H1 (cell line): ENCODE measurements around the gene FRMD4A. TPM values are rescaled to one million over a fixed set of nuclear protein-coding genes. Genes with fewer than 3 reads are reported as not detected.

Experiments used
- CTCF ChIA-PET: fragments of 300-600 bp; sonication (Branson Sonifier 250); formaldehyde crosslinking; loops from one replicate; lab custom pipeline; 2021; ENCODE audit not compliant: partially characterized antibody; lab: Charles Lee
- POLR2A ChIA-PET: fragments of 300-600 bp; sonication (Branson Sonifier 250); formaldehyde crosslinking; loops from one replicate; lab custom pipeline; 2021; ENCODE audit warnings: inconsistent platforms; ENCODE audit not compliant: partially characterized antibody; lab: Charles Lee
- DNase-seq, 2 experiments: peaks; one replicate each; pipeline versions ENCODE4 v3.0.0 to v3.0.0-alpha.2; 2010 to 2022; ENCODE audit warnings: low spot score in 2 of 2, low read depth in 1 of 2, mixed read lengths in 1 of 2
- FAIRE-seq: peaks from 2 replicates; lab custom pipeline; 2011; peaks lifted over from hg19 to GRCh38; lab: Jason Lieb, UNC
- H2AFZ ChIP-seq: 2 replicates; pipeline ENCODE4 v1.8.1; 2012; ENCODE audit warnings: low read length, inconsistent platforms
- H2AK5ac ChIP-seq: 2 replicates; pipeline ENCODE4 v1.6.1; 2013; ENCODE audit warnings: low read depth, low read length
- H2BK120ac ChIP-seq: replicated peaks from 2 replicates; pipeline ENCODE3; 2013; ENCODE audit warnings: low read depth, low read length, inconsistent platforms
- H2BK12ac ChIP-seq: 2 replicates; pipeline ENCODE4 v1.6.1; 2013; ENCODE audit warnings: low read depth, low read length
- H2BK15ac ChIP-seq: 2 replicates; pipeline ENCODE4 v1.6.1; 2013; ENCODE audit warnings: low read length
- H2BK20ac ChIP-seq: 2 replicates; pipeline ENCODE4 v1.6.1; 2013; ENCODE audit warnings: low read length
- H2BK5ac ChIP-seq: 2 replicates; pipeline ENCODE4 v1.6.1; 2013; ENCODE audit warnings: low read depth, low read length
- H3K14ac ChIP-seq: 2 replicates; pipeline ENCODE4 v1.6.1; 2013; ENCODE audit warnings: inconsistent platforms; ENCODE audit not compliant: insufficient read length
- H3K18ac ChIP-seq: 2 replicates; pipeline ENCODE4 v1.6.1; 2013; ENCODE audit warnings: low read length; ENCODE audit errors: extremely low read depth
- H3K23ac ChIP-seq: 2 replicates; pipeline ENCODE4 v1.6.1; 2013; ENCODE audit warnings: inconsistent platforms; ENCODE audit not compliant: insufficient read length
- H3K23me2 ChIP-seq: 2 replicates; pipeline ENCODE4 v1.6.1; 2013; ENCODE audit warnings: low read depth, low read length
- H3K27ac ChIP-seq: 2 replicates; pipeline ENCODE4 v1.6.1; 2011; ENCODE audit warnings: low read depth, low read length, inconsistent platforms
- H3K27me3 ChIP-seq, 4 experiments: replicated peaks in 1 of 4; 1 replicate in 1 of 4; 2 replicates in 3 of 4; pipeline versions ENCODE4 v1.6.1 to v1.8.1; 2011 to 2013; ENCODE audit warnings: low read length in 3 of 4, mild to moderate bottlenecking in 3 of 4, inconsistent platforms in 2 of 4, mixed read lengths in 2 of 4, moderate library complexity in 1 of 4; ENCODE audit not compliant: control insufficient read depth in 3 of 4, insufficient read depth in 3 of 4; ENCODE audit errors: extremely low read depth in 1 of 4
- H3K36me3 ChIP-seq, 4 experiments: 2 replicates each; pipeline versions ENCODE4 v1.6.1 to v1.8.1; 2011 to 2013; ENCODE audit warnings: mild to moderate bottlenecking in 4 of 4, low read length in 3 of 4, moderate library complexity in 2 of 4, control low read depth in 1 of 4, inconsistent platforms in 1 of 4; ENCODE audit not compliant: insufficient read depth in 4 of 4, control insufficient read depth in 2 of 4
- H3K4ac ChIP-seq: replicated peaks from 2 replicates; pipeline ENCODE3; 2013; ENCODE audit warnings: low read length, low read depth, mixed read lengths, inconsistent platforms; ENCODE audit not compliant: insufficient read length
- H3K4me1 ChIP-seq, 4 experiments: replicated peaks in 1 of 4; 1 replicate in 1 of 4; 2 replicates in 3 of 4; pipeline versions ENCODE4 v1.6.1 to v1.8.1; 2011 to 2013; ENCODE audit warnings: low read length in 3 of 4, inconsistent platforms in 2 of 4, mixed read lengths in 1 of 4; ENCODE audit not compliant: insufficient read depth in 4 of 4, control insufficient read depth in 3 of 4
- H3K4me2 ChIP-seq, 2 experiments: 2 replicates each; pipeline versions ENCODE4 v1.6.1 to v1.8.1; 2011 to 2013; ENCODE audit warnings: low read depth in 2 of 2, low read length in 2 of 2, control low read depth in 1 of 2, inconsistent platforms in 1 of 2, mild to moderate bottlenecking in 1 of 2; ENCODE audit not compliant: insufficient read depth in 1 of 2
- H3K4me3 ChIP-seq, 4 experiments: fragments of 200-600, 300-600 bp in 1 of 4; sonication (generic), shearing (Covaris generic), sonication (Bioruptor Twin) in 1 of 4; 2 replicates each; pipeline versions ENCODE4 v1.5.1 to v1.8.1; 2011 to 2016; ENCODE audit warnings: low read length in 4 of 4, low read depth in 3 of 4, control low read depth in 2 of 4, inconsistent platforms in 2 of 4, mild to moderate bottlenecking in 2 of 4, mixed read lengths in 1 of 4, moderate library complexity in 1 of 4; ENCODE audit not compliant: insufficient read depth in 2 of 4; ENCODE audit errors: extremely low read depth in 1 of 4
- H3K56ac ChIP-seq: replicated peaks from 2 replicates; pipeline ENCODE3; 2013; ENCODE audit warnings: low read depth, mild to moderate bottlenecking, mixed read lengths, low read length, inconsistent platforms; ENCODE audit not compliant: insufficient read length
- H3K79me1 ChIP-seq: 2 replicates; pipeline ENCODE4 v1.6.1; 2013; ENCODE audit warnings: low read depth, low read length, control low read depth
- H3K79me2 ChIP-seq, 2 experiments: 2 replicates each; pipeline versions ENCODE4 v1.6.1 to v1.8.1; 2012 to 2013; ENCODE audit warnings: low read length in 2 of 2, mild to moderate bottlenecking in 2 of 2, inconsistent platforms in 1 of 2; ENCODE audit not compliant: insufficient read depth in 2 of 2, control insufficient read depth in 1 of 2
- H3K9ac ChIP-seq, 4 experiments: replicated peaks in 1 of 4; 1 replicate in 1 of 4; 2 replicates in 3 of 4; pipeline versions ENCODE4 v1.6.1 to v1.8.1; 2011 to 2013; ENCODE audit warnings: low read depth in 3 of 4, low read length in 3 of 4, control low read depth in 2 of 4, mild to moderate bottlenecking in 2 of 4, moderate library complexity in 2 of 4, inconsistent platforms in 1 of 4; ENCODE audit errors: extremely low read depth in 1 of 4
- H3K9me3 ChIP-seq, 2 experiments: 2 replicates each; pipeline versions ENCODE4 v1.6.1 to v1.8.1; 2012 to 2013; ENCODE audit warnings: mild to moderate bottlenecking in 2 of 2, moderate library complexity in 2 of 2, control low read depth in 1 of 2, inconsistent platforms in 1 of 2, low read depth in 1 of 2, low read length in 1 of 2, mixed read lengths in 1 of 2; ENCODE audit not compliant: insufficient read depth in 2 of 2
- H4K20me1 ChIP-seq, 2 experiments: replicated peaks in 1 of 2; 2 replicates each; pipeline versions ENCODE3 to v1.8.1; 2011 to 2013; ENCODE audit warnings: inconsistent platforms in 2 of 2, low read length in 2 of 2, mild to moderate bottlenecking in 1 of 2; ENCODE audit not compliant: insufficient read depth in 2 of 2, control insufficient read depth in 1 of 2
- H4K5ac ChIP-seq: 2 replicates; pipeline ENCODE4 v1.6.1; 2013; ENCODE audit warnings: low read length, low read depth, mixed read lengths, inconsistent platforms; ENCODE audit not compliant: insufficient read length
- H4K8ac ChIP-seq: 2 replicates; pipeline ENCODE4 v1.8.0; 2013; ENCODE audit warnings: mild to moderate bottlenecking, moderate library complexity, low read length, inconsistent platforms; ENCODE audit not compliant: insufficient read depth; ENCODE audit errors: extremely low read depth
- H4K91ac ChIP-seq: replicated peaks from 2 replicates; pipeline ENCODE3; 2013; ENCODE audit warnings: low read length, mixed read lengths, inconsistent platforms; ENCODE audit not compliant: insufficient read length
- ASH2L ChIP-seq: fragments of 200-600, 300-600 bp; sonication (generic); IDR thresholded peaks from one replicate; pipeline ENCODE4 v1.7.1; 2017; ENCODE audit warnings: low read length
- CBX5 ChIP-seq: fragments of 300-800, 300-1000 bp; sonication (generic); IDR thresholded peaks from 2 replicates; pipeline ENCODE4 v1.7.1; 2016; ENCODE audit warnings: antibody characterized with exemption, low read length, low read depth
- CTBP2 ChIP-seq: IDR thresholded peaks from 2 replicates; pipeline ENCODE4 v1.7.0; 2011; ENCODE audit warnings: borderline replicate concordance, mild to moderate bottlenecking, moderate library complexity, mixed read lengths, low read length; ENCODE audit not compliant: insufficient read depth, insufficient read length
- KDM4A ChIP-seq: IDR thresholded peaks from one replicate; pipeline ENCODE4 v1.7.1; 2012; ENCODE audit warnings: low read depth, mild to moderate bottlenecking, moderate library complexity, low read length, inconsistent platforms; ENCODE audit not compliant: severe bottlenecking
- KDM5A ChIP-seq: fragments of 200-600 bp; IDR thresholded peaks from 2 replicates; pipeline ENCODE4 v1.7.1; 2012; ENCODE audit warnings: mild to moderate bottlenecking, low read length, inconsistent platforms, mixed read lengths
- RFX5 ChIP-seq: IDR thresholded peaks from 2 replicates; pipeline ENCODE4 v1.6.1; 2011; ENCODE audit warnings: low read depth, low read length, improper control_type of control experiment, borderline replicate concordance
- RNF2 ChIP-seq: fragments of 200-900, 300-1000 bp; sonication (generic); IDR thresholded peaks from 2 replicates; pipeline ENCODE4 v1.7.1; 2016; ENCODE audit warnings: borderline replicate concordance, low read depth, mild to moderate bottlenecking, antibody characterized with exemption, low read length; ENCODE audit not compliant: poor library complexity, severe bottlenecking; ENCODE audit errors: missing control alignments
- SRF ChIP-seq: IDR thresholded peaks from 2 replicates; pipeline ENCODE4 v1.6.1; 2011; ENCODE audit warnings: mild to moderate bottlenecking, low read depth, low read length, moderate library complexity
- ZNF274 ChIP-seq: IDR thresholded peaks from 2 replicates; pipeline ENCODE4 v1.7.0; 2012; ENCODE audit warnings: low read length, borderline replicate concordance; ENCODE audit errors: extremely low read depth
- WGBS, 2 experiments: shearing (Covaris generic) in 1 of 2; methylation state at CpG; one replicate each; pipeline versions ENCODE4 v1.1.6 to v1.1.7; 2013 to 2015; ENCODE audit warnings: low lambda C conversion rate in 2 of 2, mixed read lengths in 2 of 2, inconsistent platforms in 1 of 2, low coverage in 1 of 2, missing lambda C conversion rate in 1 of 2; ENCODE audit not compliant: insufficient replicate concordance in 2 of 2, insufficient coverage in 1 of 2, insufficient read length in 1 of 2; ENCODE audit errors: extremely low coverage in 1 of 2, missing lambda C conversion rate in 1 of 2; 5-methylcytosine and 5-hydroxymethylcytosine counted together
- polyA plus RNA-seq, 7 experiments: library from polyadenylated mRNA; depleted of rRNA in 3 of 7; stranded (reverse) in 5 of 7; unstranded in 2 of 7; fragments of >200 nt in 5 of 7; fragments of 200-250 nt in 2 of 7; gene quantifications; 1 replicate in 5 of 7; 2 replicates in 1 of 7; 4 replicates in 1 of 7; pipeline versions ENCODE4 v1.2.1 to v1.2.3, GENCODE V29; 2011 to 2013; ENCODE audit warnings: missing spikeins in 2 of 7, mixed read lengths in 2 of 7
- total RNA-seq: library from RNA; stranded (reverse); fragmentation: NEBNext Ultra II Directional; extraction: Animal tissue kit (Norgen Biotek cat#: 25700); gene quantifications from 2 replicates; pipeline ENCODE4 v1.2.1, GENCODE V29; 2021
- TF ChIP-seq, protein P1 (sequence below), 3 experiments: IDR thresholded peaks; 1 replicate in 2 of 3; 2 replicates in 1 of 3; pipeline versions ENCODE4 v1.5.1 to v1.6.1; 2011; ENCODE audit warnings: low read length in 3 of 3, mild to moderate bottlenecking in 3 of 3, inconsistent platforms in 2 of 3, low read depth in 1 of 3, moderate library complexity in 1 of 3; ENCODE audit not compliant: insufficient read depth in 1 of 3; ENCODE audit errors: control extremely low read depth in 1 of 3

The FRMD4A gene
- total and polyA plus RNA-seq, 2 of the 8 experiments (the other 6 are each of a cell fraction or from before 2014, with no cell fraction given) = 38.6 to 39.6 TPM

DNA sequence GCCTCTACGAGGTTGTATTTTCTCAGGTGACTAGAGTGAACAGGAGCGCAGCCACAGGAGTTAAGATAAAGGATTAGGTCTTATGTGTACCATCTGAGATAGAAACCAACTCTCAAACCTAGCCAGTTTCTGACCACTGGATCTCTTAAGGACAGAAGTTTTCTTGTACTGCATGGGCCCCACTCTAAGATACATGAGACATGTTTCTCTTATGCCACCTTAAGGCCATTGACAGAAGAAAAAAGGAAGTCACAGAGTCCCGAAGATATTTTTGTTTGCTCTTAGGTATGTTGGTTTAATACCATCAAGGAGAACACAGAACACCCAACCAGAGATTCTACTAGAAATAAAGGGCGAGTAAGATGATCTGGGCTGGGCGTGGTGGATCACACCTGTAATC is 335.8 kb downstream of the FRMD4A start:
- no peak for FAIRE-seq
- TF ChIP-seq, protein P1, sequence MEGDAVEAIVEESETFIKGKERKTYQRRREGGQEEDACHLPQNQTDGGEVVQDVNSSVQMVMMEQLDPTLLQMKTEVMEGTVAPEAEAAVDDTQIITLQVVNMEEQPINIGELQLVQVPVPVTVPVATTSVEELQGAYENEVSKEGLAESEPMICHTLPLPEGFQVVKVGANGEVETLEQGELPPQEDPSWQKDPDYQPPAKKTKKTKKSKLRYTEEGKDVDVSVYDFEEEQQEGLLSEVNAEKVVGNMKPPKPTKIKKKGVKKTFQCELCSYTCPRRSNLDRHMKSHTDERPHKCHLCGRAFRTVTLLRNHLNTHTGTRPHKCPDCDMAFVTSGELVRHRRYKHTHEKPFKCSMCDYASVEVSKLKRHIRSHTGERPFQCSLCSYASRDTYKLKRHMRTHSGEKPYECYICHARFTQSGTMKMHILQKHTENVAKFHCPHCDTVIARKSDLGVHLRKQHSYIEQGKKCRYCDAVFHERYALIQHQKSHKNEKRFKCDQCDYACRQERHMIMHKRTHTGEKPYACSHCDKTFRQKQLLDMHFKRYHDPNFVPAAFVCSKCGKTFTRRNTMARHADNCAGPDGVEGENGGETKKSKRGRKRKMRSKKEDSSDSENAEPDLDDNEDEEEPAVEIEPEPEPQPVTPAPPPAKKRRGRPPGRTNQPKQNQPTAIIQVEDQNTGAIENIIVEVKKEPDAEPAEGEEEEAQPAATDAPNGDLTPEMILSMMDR (IDR thresholded peaks at IDR 0.05; ENCODE audit: control extremely low read depth in 1 of 3, insufficient read depth in 1 of 3, low read depth in 1 of 3, low read length in 3 of 3) = no peak
- TF ChIP-seq KDM4A = no peak
- TF ChIP-seq SRF = no peak
- TF ChIP-seq CTBP2 = no peak
- TF ChIP-seq RFX5 = no peak
- TF ChIP-seq KDM5A = no peak
- TF ChIP-seq CBX5 = no peak
- no peak for TF ChIP-seq ZNF274
- no peak for TF ChIP-seq ASH2L
- no peak for TF ChIP-seq RNF2

More for the DNA sequence above, 335.8 kb downstream of the FRMD4A start:
- Histone ChIP-seq H2BK12ac (no peak overlapping the region), H2BK5ac (no peak overlapping the region), H4K8ac (no peak overlapping the region), H3K4me1 (peaks cover 0 to 4% (median 0%) of the 10 kb centered on the region in 4 experiments; a peak in 1 of 7 replicates), H3K9me3 (no peaks in the 10 kb centered on the region), H3K27ac (no peak overlapping the region), H3K18ac (no peak overlapping the region), H3K36me3 (no peaks in the 10 kb centered on the region), H3K4me2 (no peak overlapping the region), H3K79me2 (no peaks in the 10 kb centered on the region), H3K27me3 (no peaks in the 10 kb centered on the region), H2BK20ac (no peak overlapping the region), H3K23ac (no peak overlapping the region), H4K5ac (no peak overlapping the region), H3K9ac (no peak overlapping the region), H4K91ac (no peak overlapping the region), H2AK5ac (no peak overlapping the region), H3K56ac (no peak overlapping the region), H2BK15ac (no peak overlapping the region), H3K14ac (no peak overlapping the region), H3K4ac (no peak overlapping the region), H2BK120ac (no peak overlapping the region), H3K79me1 (no peaks in the 10 kb centered on the region), H4K20me1 (no peaks in the 10 kb centered on the region), H2AFZ (no peak overlapping the region), H3K4me3 (no peak overlapping the region), H3K23me2 (no peaks in the 10 kb centered on the region)
- CTCF ChIA-PET = interaction anchor here (0.9 to 1.3 kb wide), 2 partner anchors 38 to 46 kb away, joined by 3 to 4 read pairs; no protein-coding TSS in a partner anchor
- no peak for DNase-seq
- POLR2A ChIA-PET = no interaction called here
- 95% methylated on average over 5 of the region's 5 CpGs; no CpG with 5 or more reads in 1 of the 2 experiments for WGBS, 2 experiments
